ENCODE data around the gene DCX.

DNA sequence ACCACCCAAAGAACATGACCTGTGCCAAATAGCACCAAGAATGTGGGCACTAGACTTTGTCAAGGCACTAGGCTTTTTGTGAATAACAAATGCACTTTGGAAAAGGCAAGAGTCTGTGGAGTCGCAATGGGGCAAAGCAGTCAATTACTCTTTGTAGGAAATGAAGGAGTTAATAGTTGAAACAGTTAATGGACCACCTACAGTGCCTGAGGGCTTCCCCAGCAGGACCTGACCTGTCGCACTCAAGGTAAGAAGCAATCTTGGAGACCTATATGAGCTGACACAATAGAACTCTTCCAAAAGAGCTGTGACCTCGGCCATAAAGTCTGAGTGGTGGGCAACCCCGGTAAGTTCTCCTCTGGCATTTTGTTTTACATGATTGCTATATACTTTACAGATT, 92.5 kb downstream of the DCX start:
- no peak for TF ChIP-seq RAD21 (IDR thresholded peaks at IDR 0.05; ENCODE audit: low read depth)
- no peak for TF ChIP-seq CREB1 (IDR thresholded peaks at IDR 0.05; ENCODE audit: low read depth)
- no peak for TF ChIP-seq YY1 (IDR thresholded peaks at IDR 0.05; ENCODE audit: low read depth)
- TF ChIP-seq CEBPB (IDR thresholded peaks at IDR 0.05) = no peak

Data from Ishikawa (cell line).